A673 (cell line): ENCODE data around the gene PPP1R37.

Experiments
- CTCF ChIP-seq: fragments of 300-800, 200-600 bp; sonication (generic); conservative IDR thresholded peaks from 2 replicates; pipeline ENCODE4 v1.5.1; 2017; ENCODE audit warnings: low read depth, mild to moderate bottlenecking, antibody characterized with exemption, low read length, moderate library complexity, mixed read lengths
- EZH2 ChIP-seq: fragments of 200-600 bp; sonication (generic); IDR thresholded peaks from 2 replicates; pipeline ENCODE4 v1.6.1; 2017; ENCODE audit warnings: borderline replicate concordance, low read depth, mild to moderate bottlenecking, mixed read lengths, antibody characterized with exemption, low read length; ENCODE audit not compliant: poor library complexity, severe bottlenecking

GRCh38 chr19:45150180-45150579, 57.2 kb downstream of the PPP1R37 start:
- TF ChIP-seq CTCF (no peak), EZH2 (no peak)
